GM23338 (cell line): ENCODE data around the gene ARHGAP30.

Experiments used
- CTCF ChIP-seq, 2 experiments: fragments of 200-600 bp in 1 of 2; sonication (generic) in 1 of 2; conservative IDR thresholded peaks; 2 replicates each; pipeline versions ENCODE4 v1.5.1 to v1.6.1; 2016 to 2017; ENCODE audit warnings: antibody characterized with exemption in 2 of 2, low read depth in 2 of 2, mild to moderate bottlenecking in 2 of 2, moderate library complexity in 1 of 2
- POLR2AphosphoS5 ChIP-seq: IDR thresholded peaks from 2 replicates; pipeline ENCODE4 v1.6.1; 2016; ENCODE audit warnings: antibody characterized with exemption, low read depth

- TF ChIP-seq CTCF (conservative IDR thresholded peaks at IDR 0.05; ENCODE audit: low read depth in 2 of 2) = peak; percentile 53 to 83
- no peak for TF ChIP-seq POLR2AphosphoS5
These were observed 72.2 kb downstream of the ARHGAP30 start for GRCh38 chr1:160997323-160998038.
